K562 (cell line): ENCODE data around the gene TENM4.

Source experiments
- CHD1 ChIP-seq: fragments of 200-600 bp; sonication (generic); IDR thresholded peaks from one replicate; pipeline ENCODE4 v1.6.1; 2012; ENCODE audit warnings: mild to moderate bottlenecking, moderate library complexity, low read length, inconsistent platforms
- CTCF ChIP-seq, 3 experiments: IDR thresholded peaks in 2 of 3; conservative IDR thresholded peaks in 1 of 3; 2 replicates each; pipeline ENCODE4 v1.5.1; 2011 to 2012; ENCODE audit warnings: low read length in 3 of 3, mild to moderate bottlenecking in 3 of 3, control low read depth in 2 of 3, improper control_type of control experiment in 1 of 3, inconsistent platforms in 1 of 3, low read depth in 1 of 3, mixed read lengths in 1 of 3, moderate library complexity in 1 of 3; ENCODE audit not compliant: insufficient read depth in 2 of 3
- FOXO4 ChIP-seq: fragments of 450-650 bp; formaldehyde crosslinking; IDR thresholded peaks from 2 replicates; pipeline ENCODE4 v1.4.0; 2020; ENCODE audit warnings: mild to moderate bottlenecking, moderate library complexity
- HDAC2 ChIP-seq: fragments of 450-650 bp; IDR thresholded peaks from 2 replicates; pipeline ENCODE4 v1.6.1; 2016; ENCODE audit warnings: mild to moderate bottlenecking
- MAFF ChIP-seq: IDR thresholded peaks from 2 replicates; pipeline ENCODE4 v1.6.1; 2012; ENCODE audit warnings: low read length, improper control_type of control experiment
- MAX ChIP-seq: sonication (generic); formaldehyde crosslinking; IDR thresholded peaks from 2 replicates; pipeline ENCODE4 v1.9.0; 2022; ENCODE audit warnings: mild to moderate bottlenecking, missing genetic modification reagents
- POLR2AphosphoS5 ChIP-seq: IDR thresholded peaks from 2 replicates; pipeline ENCODE4 v1.6.1; 2011; ENCODE audit warnings: mild to moderate bottlenecking, low read depth, low read length, moderate library complexity; ENCODE audit not compliant: control insufficient read depth, insufficient read depth
- RAD21 ChIP-seq, 2 experiments: fragments of 250-450 bp in 1 of 2; fragments of 450-650 bp in 1 of 2; sonication (Bioruptor Pico) in 1 of 2; formaldehyde crosslinking in 1 of 2; IDR thresholded peaks in 1 of 2; conservative IDR thresholded peaks in 1 of 2; 2 replicates each; pipeline versions ENCODE4 v1.4.0 to v1.8.0; 2020 to 2022; ENCODE audit warnings: mild to moderate bottlenecking in 2 of 2, moderate library complexity in 1 of 2
- RAD51 ChIP-seq: fragments of 450-650 bp; IDR thresholded peaks from 2 replicates; pipeline ENCODE4 v1.7.1; 2016; ENCODE audit warnings: low read depth, mild to moderate bottlenecking, borderline replicate concordance

- TF ChIP-seq RAD51: no peak
- TF ChIP-seq CHD1: no peak
- no peak for TF ChIP-seq FOXO4 (CRISPR knock-in tag)
- no peak for TF ChIP-seq HDAC2
- no peak for TF ChIP-seq MAX (CRISPR knock-in tag)
- TF ChIP-seq MAFF: no peak
- no peak for TF ChIP-seq CTCF (IDR thresholded peaks at IDR 0.05 in 2 of 3, conservative IDR thresholded peaks at IDR 0.05 in 1 of 3; ENCODE audit: insufficient read depth in 2 of 3, low read depth in 1 of 3, low read length in 3 of 3)
- TF ChIP-seq RAD21 (CRISPR knock-in tag; conservative IDR thresholded peaks at IDR 0.05 in 1 of 2, IDR thresholded peaks at IDR 0.05 in 1 of 2): no peak
- no peak for TF ChIP-seq POLR2AphosphoS5
Observed at GRCh38 chr11:78643676-78644056, 797.2 kb downstream of the TENM4 start.
